ENCODE data around the gene MFNG. TPM values are rescaled to one million over a fixed set of nuclear protein-coding genes. Genes with fewer than 3 reads are reported as not detected.

Gene MFNG
- total RNA-seq, 1 donor from 2014 or later: 2.3 TPM

DNA sequence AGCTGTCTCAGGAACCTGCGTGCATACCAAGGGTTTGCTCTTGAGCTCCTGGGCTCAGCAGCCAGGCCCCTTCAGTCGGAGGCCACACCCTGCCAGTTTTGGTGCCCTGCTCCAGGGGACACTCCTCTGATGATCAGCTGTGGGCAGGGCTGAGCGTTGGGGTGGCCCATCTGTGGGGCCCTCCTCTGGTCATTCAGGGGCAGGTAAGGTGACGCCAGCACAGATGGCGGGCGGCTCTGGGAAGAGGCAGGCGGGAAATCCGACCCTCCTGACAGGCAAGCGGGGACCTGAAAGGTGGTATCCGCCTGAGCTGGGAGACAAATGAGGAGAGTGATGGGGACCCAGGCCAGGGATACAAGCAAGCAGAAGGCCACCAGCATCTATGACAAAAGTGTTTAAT lies 3.8 kb upstream of the MFNG start:
- Mint-ChIP-seq H3K27me3 (ENCODE audit: insufficient read depth, low read depth) (peaks cover 17% of the 10 kb centered on the region), H3K4me1 (peaks cover 40% of the 10 kb centered on the region), H3K27ac (peak overlapping the region; percentile 72), H3K9me3 (no peaks in the 10 kb centered on the region), H3K36me3 (no peaks in the 10 kb centered on the region), H3K4me3 (no peak overlapping the region)
- Histone ChIP-seq H3K9ac (no peak overlapping the region), H3K4me2 (no peak overlapping the region), H3K27me3 (no peaks in the 10 kb centered on the region), H3K4me3 (no peak overlapping the region), H3K9me3 (ENCODE audit: low read depth) (no peaks in the 10 kb centered on the region), H3K27ac (no peak overlapping the region), H2AFZ (replicated peaks) (no peak overlapping the region), H3K36me3 (no peaks in the 10 kb centered on the region), H3F3A (ENCODE audit: low read depth) (peaks cover 8% of the 10 kb centered on the region), H4K20me1 (ENCODE audit: low read depth) (no peaks in the 10 kb centered on the region), H3K4me1 (peaks cover 25% of the 10 kb centered on the region), H3K79me2 (ENCODE audit: low read depth) (no peaks in the 10 kb centered on the region)
- TF ChIP-seq, protein P1, sequence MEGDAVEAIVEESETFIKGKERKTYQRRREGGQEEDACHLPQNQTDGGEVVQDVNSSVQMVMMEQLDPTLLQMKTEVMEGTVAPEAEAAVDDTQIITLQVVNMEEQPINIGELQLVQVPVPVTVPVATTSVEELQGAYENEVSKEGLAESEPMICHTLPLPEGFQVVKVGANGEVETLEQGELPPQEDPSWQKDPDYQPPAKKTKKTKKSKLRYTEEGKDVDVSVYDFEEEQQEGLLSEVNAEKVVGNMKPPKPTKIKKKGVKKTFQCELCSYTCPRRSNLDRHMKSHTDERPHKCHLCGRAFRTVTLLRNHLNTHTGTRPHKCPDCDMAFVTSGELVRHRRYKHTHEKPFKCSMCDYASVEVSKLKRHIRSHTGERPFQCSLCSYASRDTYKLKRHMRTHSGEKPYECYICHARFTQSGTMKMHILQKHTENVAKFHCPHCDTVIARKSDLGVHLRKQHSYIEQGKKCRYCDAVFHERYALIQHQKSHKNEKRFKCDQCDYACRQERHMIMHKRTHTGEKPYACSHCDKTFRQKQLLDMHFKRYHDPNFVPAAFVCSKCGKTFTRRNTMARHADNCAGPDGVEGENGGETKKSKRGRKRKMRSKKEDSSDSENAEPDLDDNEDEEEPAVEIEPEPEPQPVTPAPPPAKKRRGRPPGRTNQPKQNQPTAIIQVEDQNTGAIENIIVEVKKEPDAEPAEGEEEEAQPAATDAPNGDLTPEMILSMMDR (IDR thresholded peaks at IDR 0.05): no peak
- TF ChIP-seq EZH2phosphoT487 (IDR thresholded peaks at IDR 0.05): no peak
- no peak for TF ChIP-seq EZH2 (IDR thresholded peaks at IDR 0.05)
- DNase-seq (ENCODE audit: low spot score): no peak

DNA sequence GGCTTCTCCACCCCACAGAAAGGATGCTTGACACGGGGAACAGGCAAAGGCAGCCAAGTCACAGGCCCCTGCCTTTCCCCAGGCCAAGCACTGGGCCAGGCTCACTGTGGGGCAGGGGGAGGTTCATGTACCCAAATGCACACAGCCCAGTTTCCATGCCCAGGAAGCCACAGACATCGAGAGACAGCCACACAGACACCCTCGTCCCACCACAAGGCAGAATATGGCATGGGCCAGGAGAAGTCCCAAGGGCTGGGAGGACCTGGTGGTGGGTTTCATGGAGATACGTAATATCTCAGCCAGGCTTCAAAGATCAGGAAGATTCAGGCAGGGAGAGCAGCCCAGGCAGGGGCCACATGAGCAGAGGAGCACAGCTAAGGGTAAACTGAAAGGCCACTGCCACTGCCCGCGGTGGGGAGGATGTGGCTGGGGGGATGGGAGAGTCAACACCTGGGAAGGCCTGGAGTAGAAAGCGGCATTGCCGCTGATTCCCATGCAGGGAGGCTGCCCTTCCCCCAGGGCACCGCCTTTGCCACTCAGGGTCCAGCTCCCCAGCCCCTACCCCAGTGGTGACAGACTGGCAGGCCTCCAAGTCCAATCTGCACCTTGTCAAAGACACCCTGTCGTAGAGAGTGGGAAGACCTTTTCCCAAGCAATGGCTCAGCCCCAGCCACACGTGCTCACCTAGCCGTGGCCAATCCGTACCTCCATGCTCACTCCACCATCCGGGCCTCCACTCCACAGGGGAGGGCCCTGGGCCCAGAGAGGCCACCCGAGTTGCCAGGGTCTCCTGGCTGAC lies 2.4 kb upstream of the MFNG start:
- Mint-ChIP-seq H3K36me3 (no peaks in the 10 kb centered on the region), H3K27me3 (ENCODE audit: insufficient read depth, low read depth) (peaks cover 16% of the 10 kb centered on the region), H3K27ac (peak overlapping the region; percentile 63), H3K4me3 (peak overlapping the region; percentile 46), H3K9me3 (no peaks in the 10 kb centered on the region), H3K4me1 (peaks cover 50% of the 10 kb centered on the region)
- H3K9ac ChIP-seq: no peak overlapping the region
- no peak for DNase-seq (ENCODE audit: low spot score)
- H4K20me1 ChIP-seq (ENCODE audit: low read depth): no peaks in the 10 kb centered on the region
- H3K9me3 ChIP-seq (ENCODE audit: low read depth): no peaks in the 10 kb centered on the region
- H3K36me3 ChIP-seq: no peaks in the 10 kb centered on the region
- H3K4me3 ChIP-seq: no peak overlapping the region
- peaks cover 39% of the 10 kb centered on the region for H3K4me1 ChIP-seq
- TF ChIP-seq, protein P1 (IDR thresholded peaks at IDR 0.05): no peak
- TF ChIP-seq EZH2 (IDR thresholded peaks at IDR 0.05) (no peak), EZH2phosphoT487 (IDR thresholded peaks at IDR 0.05) (no peak)
- no peak overlapping the region for H3K27ac ChIP-seq
- H3F3A ChIP-seq (ENCODE audit: low read depth): peaks cover 17% of the 10 kb centered on the region
- H3K27me3 ChIP-seq: no peaks in the 10 kb centered on the region
- H3K79me2 ChIP-seq (ENCODE audit: low read depth): no peaks in the 10 kb centered on the region
- no peak overlapping the region for H3K4me2 ChIP-seq
- H2AFZ ChIP-seq (replicated peaks): no peak overlapping the region

GRCh38 chr22:37487571-37487970 lies 1.4 kb upstream of the MFNG start:
- H3K36me3 Mint-ChIP-seq: no peaks in the 10 kb centered on the region
- no peak for DNase-seq (ENCODE audit: low spot score)
- no peaks in the 10 kb centered on the region for H3K9me3 Mint-ChIP-seq
- Histone ChIP-seq H2AFZ (replicated peaks) (no peak overlapping the region), H3K9me3 (ENCODE audit: low read depth) (no peaks in the 10 kb centered on the region), H3K4me1 (peaks cover 46% of the 10 kb centered on the region), H3K9ac (no peak overlapping the region), H3K4me2 (peak overlapping the region; percentile 6), H3K79me2 (ENCODE audit: low read depth) (no peaks in the 10 kb centered on the region), H3K36me3 (no peaks in the 10 kb centered on the region), H3K27me3 (no peaks in the 10 kb centered on the region), H3F3A (ENCODE audit: low read depth) (peaks cover 24% of the 10 kb centered on the region), H4K20me1 (ENCODE audit: low read depth) (no peaks in the 10 kb centered on the region), H3K4me3 (no peak overlapping the region), H3K27ac (no peak overlapping the region)
- no peak for TF ChIP-seq EZH2phosphoT487 (IDR thresholded peaks at IDR 0.05)
- no peak for TF ChIP-seq EZH2 (IDR thresholded peaks at IDR 0.05)
- TF ChIP-seq, protein P1 (IDR thresholded peaks at IDR 0.05): no peak
- no peak overlapping the region for H3K4me3 Mint-ChIP-seq
- peaks cover 14% of the 10 kb centered on the region for H3K27me3 Mint-ChIP-seq (ENCODE audit: insufficient read depth, low read depth)
- peak overlapping the region; percentile 2 for H3K27ac Mint-ChIP-seq
- peaks cover 53% of the 10 kb centered on the region for H3K4me1 Mint-ChIP-seq

All from neural progenitor cell (in vitro differentiated cells).